ENCODE measurements around the gene DPYD.

The DPYD gene

GRCh38 chr1:97151651-97152050 lies 769.2 kb downstream of the DPYD start:
- TF ChIP-seq, protein P1, sequence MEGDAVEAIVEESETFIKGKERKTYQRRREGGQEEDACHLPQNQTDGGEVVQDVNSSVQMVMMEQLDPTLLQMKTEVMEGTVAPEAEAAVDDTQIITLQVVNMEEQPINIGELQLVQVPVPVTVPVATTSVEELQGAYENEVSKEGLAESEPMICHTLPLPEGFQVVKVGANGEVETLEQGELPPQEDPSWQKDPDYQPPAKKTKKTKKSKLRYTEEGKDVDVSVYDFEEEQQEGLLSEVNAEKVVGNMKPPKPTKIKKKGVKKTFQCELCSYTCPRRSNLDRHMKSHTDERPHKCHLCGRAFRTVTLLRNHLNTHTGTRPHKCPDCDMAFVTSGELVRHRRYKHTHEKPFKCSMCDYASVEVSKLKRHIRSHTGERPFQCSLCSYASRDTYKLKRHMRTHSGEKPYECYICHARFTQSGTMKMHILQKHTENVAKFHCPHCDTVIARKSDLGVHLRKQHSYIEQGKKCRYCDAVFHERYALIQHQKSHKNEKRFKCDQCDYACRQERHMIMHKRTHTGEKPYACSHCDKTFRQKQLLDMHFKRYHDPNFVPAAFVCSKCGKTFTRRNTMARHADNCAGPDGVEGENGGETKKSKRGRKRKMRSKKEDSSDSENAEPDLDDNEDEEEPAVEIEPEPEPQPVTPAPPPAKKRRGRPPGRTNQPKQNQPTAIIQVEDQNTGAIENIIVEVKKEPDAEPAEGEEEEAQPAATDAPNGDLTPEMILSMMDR (IDR thresholded peaks at IDR 0.05; ENCODE audit: extremely low read depth, missing control alignments): no peak
- DNase-seq (ENCODE audit: low spot score): no peak

GRCh38 chr1:97145321-97145956 lies 775.4 kb downstream of the DPYD start:
- TF ChIP-seq, protein P1 (IDR thresholded peaks at IDR 0.05; ENCODE audit: extremely low read depth, missing control alignments): no peak
- no peak for DNase-seq (ENCODE audit: low spot score)

DNA sequence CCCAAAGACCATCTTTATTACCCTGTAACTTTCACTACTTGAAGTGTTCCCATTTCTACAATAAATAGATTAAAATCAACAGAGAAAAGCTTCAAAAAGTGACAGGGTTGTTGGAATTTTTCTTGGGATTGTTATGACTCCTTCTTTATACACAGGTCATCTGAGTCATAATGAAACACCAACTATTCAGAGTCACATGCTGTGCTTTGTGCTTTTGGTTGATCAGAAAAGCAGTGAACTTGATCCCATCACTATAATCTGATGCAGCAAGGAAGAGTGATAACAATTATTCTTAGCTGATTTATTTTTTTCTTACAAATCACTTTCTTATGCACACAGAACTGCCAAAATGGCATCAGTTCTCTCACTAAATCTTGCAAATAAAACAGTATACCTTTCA lies 776.3 kb downstream of the DPYD start:
- TF ChIP-seq, protein P1 (IDR thresholded peaks at IDR 0.05; ENCODE audit: extremely low read depth, missing control alignments): no peak
- no peak for DNase-seq (ENCODE audit: low spot score)

DNA sequence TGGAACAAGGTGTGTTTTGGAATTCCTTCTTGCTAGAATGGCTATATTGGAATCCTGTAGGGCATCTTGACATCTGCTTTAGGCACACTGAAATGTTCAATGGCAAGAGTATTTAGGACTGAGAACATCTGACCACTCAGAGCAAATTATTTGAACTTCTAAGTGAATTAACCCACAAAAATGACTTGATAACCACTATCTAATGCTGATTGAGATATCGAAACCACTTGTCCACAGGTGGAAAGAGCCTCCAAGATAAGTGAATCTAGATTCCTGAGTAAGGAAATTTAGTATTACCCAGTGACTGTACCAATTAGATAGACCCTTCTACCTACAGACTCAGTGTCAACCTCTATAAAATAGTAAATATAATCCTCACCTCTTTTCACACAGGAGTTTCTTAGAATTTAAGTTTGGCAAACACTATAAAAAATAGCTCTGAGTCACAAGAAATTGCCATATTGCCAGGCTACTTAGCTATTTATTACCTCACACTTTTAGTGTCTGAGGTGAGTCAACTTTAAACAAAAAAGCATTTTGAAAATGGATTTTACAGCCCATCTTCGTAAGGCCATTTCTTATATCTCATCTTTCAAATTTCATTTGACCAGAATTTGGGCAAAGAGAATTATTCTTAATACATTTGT lies 777.5 kb downstream of the DPYD start:
- DNase-seq (ENCODE audit: low spot score): no peak
- TF ChIP-seq, protein P1 (IDR thresholded peaks at IDR 0.05; ENCODE audit: extremely low read depth, missing control alignments): no peak

DNA sequence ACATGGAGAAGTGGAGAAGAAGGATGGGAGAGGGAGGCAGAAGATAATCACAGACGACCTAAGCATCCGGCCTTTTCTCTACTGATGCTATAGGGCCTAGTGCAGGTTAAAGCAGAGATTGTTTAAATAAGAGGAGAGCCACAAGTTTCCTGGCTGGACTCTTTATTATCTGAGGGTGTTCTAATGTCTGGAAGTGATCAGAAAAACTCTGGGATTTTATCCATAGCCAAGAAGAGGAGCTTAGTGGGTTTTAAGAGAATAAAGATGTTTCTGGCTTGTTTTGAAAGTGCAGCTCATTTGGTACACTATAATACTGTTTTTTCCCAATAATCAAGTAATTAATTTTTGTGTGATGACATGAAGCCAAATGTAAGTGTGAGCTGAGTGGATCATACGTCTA lies 780.2 kb downstream of the DPYD start:
- DNase-seq (ENCODE audit: low spot score): no peak
- TF ChIP-seq, protein P1 (IDR thresholded peaks at IDR 0.05; ENCODE audit: extremely low read depth, missing control alignments): no peak

DNA sequence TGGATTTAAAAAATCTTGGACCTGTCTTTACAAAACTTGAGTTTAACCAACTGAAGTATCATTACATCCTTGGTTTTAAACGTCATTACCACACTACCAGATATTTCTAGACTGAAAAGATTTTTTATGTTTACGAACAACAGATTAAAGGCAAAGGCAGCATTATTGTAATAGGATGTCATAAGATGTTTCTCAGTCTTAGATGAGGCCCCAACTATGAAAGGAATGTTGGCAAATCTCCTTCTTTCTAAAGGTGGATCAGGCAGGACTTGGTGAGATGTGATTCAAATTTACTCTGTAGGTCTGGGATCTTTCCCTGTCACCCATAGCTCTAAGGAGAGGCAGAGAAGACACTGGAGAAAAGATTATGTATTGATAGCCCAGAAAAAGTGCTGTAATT lies 781.3 kb downstream of the DPYD start:
- DNase-seq (ENCODE audit: low spot score): no peak
- TF ChIP-seq, protein P1 (IDR thresholded peaks at IDR 0.05; ENCODE audit: extremely low read depth, missing control alignments): no peak

DNA sequence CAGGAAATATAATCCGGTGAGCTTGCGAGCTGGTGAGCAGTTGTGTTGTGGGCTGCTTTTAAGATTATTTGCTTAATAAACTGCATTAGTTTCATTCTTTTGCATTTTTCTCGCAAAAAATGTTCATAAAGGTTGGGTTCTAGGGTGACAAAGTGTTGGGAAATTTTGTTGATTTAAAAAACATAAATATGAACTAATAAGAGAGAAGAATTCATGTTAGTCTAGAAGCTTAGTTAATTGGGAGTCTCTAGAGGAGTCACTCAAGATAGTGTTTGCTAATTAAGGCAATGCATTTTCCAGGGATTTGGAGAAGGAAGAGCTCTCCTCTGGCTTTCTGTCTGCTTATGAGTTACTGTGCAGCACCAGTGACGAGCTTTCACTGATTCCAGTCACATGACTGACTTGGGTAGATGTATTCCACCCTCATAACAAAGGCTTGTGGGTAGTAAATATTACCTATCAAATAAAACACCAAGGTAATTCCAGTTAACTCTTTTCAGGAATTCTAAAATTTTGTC lies 782.3 kb downstream of the DPYD start:
- DNase-seq (ENCODE audit: low spot score): peak; percentile 2

More for the DNA sequence above, 782.3 kb downstream of the DPYD start:
- TF ChIP-seq, protein P1 (IDR thresholded peaks at IDR 0.05; ENCODE audit: extremely low read depth, missing control alignments): no peak

All from GM20000 (cell line).